Measurements from ENCODE around the gene OVCA2.

GRCh38 chr17:2048805-2049204 lies 7.0 kb downstream of the OVCA2 start:
- TF ChIP-seq CTCF (conservative IDR thresholded peaks at IDR 0.05) = no peak
- TF ChIP-seq EZH2 (IDR thresholded peaks at IDR 0.05; ENCODE audit: low read depth) = no peak

Measured in PC-9 (cell line).